Measurements from ENCODE around the gene PDE11A.

DNA sequence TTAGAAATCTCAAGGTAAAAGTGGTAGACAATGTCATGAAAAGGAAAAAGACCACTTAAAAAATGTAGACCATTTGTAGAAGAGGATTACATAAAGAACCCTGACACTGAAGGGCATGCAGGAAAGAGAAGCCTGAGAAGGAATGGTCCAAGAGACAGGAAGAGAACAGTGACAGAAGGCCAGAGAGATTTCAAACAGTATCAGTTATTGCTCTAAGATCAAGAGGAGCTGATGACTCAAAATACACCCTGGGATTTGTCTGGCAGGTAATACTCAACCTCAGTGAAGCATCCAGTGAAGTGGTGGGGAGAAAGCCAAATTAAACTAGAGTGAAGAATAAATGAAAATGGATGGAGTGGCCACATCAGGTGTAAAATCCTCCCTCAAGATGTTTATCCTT is 100.5 kb downstream of the PDE11A start:
- TF ChIP-seq POLR2A (IDR thresholded peaks at IDR 0.05; ENCODE audit: low read length): no peak
- no peak for TF ChIP-seq GATA1 (IDR thresholded peaks at IDR 0.05; ENCODE audit: low read depth, low read length)
